Endothelial cell of umbilical vein (primary cell): ENCODE results near the gene RCAN1. TPM values are rescaled to one million over a fixed set of nuclear protein-coding genes. Genes with fewer than 3 reads are reported as not detected.

ENCODE experiments used
- BruUV-seq: library from RNA; stranded (reverse); fragments of 400-500 nt; replicated peaks from 2 replicates; lab custom pipeline; 2021; lab: Mats Ljungman, UMichigan
- CTCF ChIA-PET: fragments of 300-600, 350-600 bp; sonication (Branson Sonifier 250); formaldehyde crosslinking; loops from one replicate; lab custom pipeline; 2021; ENCODE audit warnings: antibody characterized with exemption, inconsistent platforms; lab: Charles Lee
- POLR2A ChIA-PET: fragments of 300-600, 350-600 bp; sonication (Branson Sonifier 250); formaldehyde crosslinking; loops from one replicate; lab custom pipeline; 2021; ENCODE audit warnings: antibody characterized with exemption, inconsistent platforms; lab: Charles Lee
- DNase-seq: peaks from one replicate; pipeline ENCODE4 v3.0.0-alpha.2; 2011; ENCODE audit warnings: low read depth, low spot score
- FAIRE-seq: peaks from 2 replicates; lab custom pipeline; 2011; peaks lifted over from hg19 to GRCh38; lab: Jason Lieb, UNC
- H2AFZ ChIP-seq: 2 replicates; pipeline ENCODE4 v1.6.0; 2012; ENCODE audit warnings: low read depth, low read length, control low read depth, inconsistent platforms
- H3K27ac ChIP-seq: 2 replicates; pipeline ENCODE4 v1.5.1; 2011; ENCODE audit warnings: low read depth, mild to moderate bottlenecking, control low read depth, low read length, moderate library complexity; ENCODE audit not compliant: insufficient read depth
- H3K27me3 ChIP-seq, 2 experiments: 2 replicates each; pipeline versions ENCODE4 v1.6.0 to v1.6.1; 2011; ENCODE audit warnings: low read length in 2 of 2, mixed read lengths in 1 of 2; ENCODE audit not compliant: control insufficient read depth in 2 of 2, insufficient read depth in 2 of 2
- H3K36me3 ChIP-seq, 2 experiments: 2 replicates in 1 of 2; 3 replicates in 1 of 2; pipeline ENCODE4 v1.5.1; 2011; ENCODE audit warnings: low read length in 2 of 2, mild to moderate bottlenecking in 1 of 2, moderate library complexity in 1 of 2; ENCODE audit not compliant: control insufficient read depth in 2 of 2, insufficient read depth in 2 of 2; ENCODE audit errors: extremely low read depth in 1 of 2
- H3K4me1 ChIP-seq: 3 replicates; pipeline ENCODE4 v1.5.1; 2011; ENCODE audit warnings: mild to moderate bottlenecking, low read length; ENCODE audit not compliant: control insufficient read depth, insufficient read depth; ENCODE audit errors: extremely low read depth
- H3K4me2 ChIP-seq: 2 replicates; pipeline ENCODE4 v1.6.1; 2011; ENCODE audit warnings: low read length, control low read depth, mixed read lengths; ENCODE audit not compliant: insufficient read depth
- H3K4me3 ChIP-seq, 3 experiments: fragments of 200-600 bp in 1 of 3; sonication (generic), shearing (Covaris generic) in 1 of 3; replicated peaks in 1 of 3; 2 replicates each; pipeline ENCODE4 v1.5.1; 2011 to 2016; ENCODE audit warnings: control low read depth in 3 of 3, low read length in 3 of 3, mild to moderate bottlenecking in 2 of 3, inconsistent platforms in 1 of 3, low read depth in 1 of 3, moderate library complexity in 1 of 3; ENCODE audit not compliant: insufficient read depth in 1 of 3
- H3K79me2 ChIP-seq: 2 replicates; pipeline ENCODE4 v1.6.0; 2012; ENCODE audit warnings: low read length, inconsistent platforms; ENCODE audit not compliant: control insufficient read depth, insufficient read depth
- H3K9ac ChIP-seq: replicated peaks from 2 replicates; pipeline ENCODE3; 2011; ENCODE audit warnings: low read length, control low read depth; ENCODE audit not compliant: insufficient read depth; ENCODE audit errors: extremely low read depth
- H3K9me1 ChIP-seq: replicated peaks from 3 replicates; pipeline ENCODE4 v1.6.0; 2011; ENCODE audit warnings: mild to moderate bottlenecking, low read length; ENCODE audit not compliant: control insufficient read depth, insufficient read depth; ENCODE audit errors: extremely low read depth
- H3K9me3 ChIP-seq: replicated peaks from 2 replicates; pipeline ENCODE4 v1.5.1; 2012; ENCODE audit warnings: low read length, inconsistent platforms; ENCODE audit not compliant: control insufficient read depth, insufficient read depth
- H4K20me1 ChIP-seq: replicated peaks from 2 replicates; pipeline ENCODE3; 2011; ENCODE audit warnings: mild to moderate bottlenecking, low read length; ENCODE audit not compliant: control insufficient read depth, insufficient read depth; ENCODE audit errors: extremely low read depth
- CTCF ChIP-seq, 2 donors: IDR thresholded peaks; 1 replicate in 1 of 2; 2 replicates in 1 of 2; pipeline ENCODE4 v1.5.1; 2011; ENCODE audit warnings: low read length in 2 of 2, mild to moderate bottlenecking in 2 of 2, moderate library complexity in 2 of 2, control low read depth in 1 of 2, inconsistent platforms in 1 of 2, low read depth in 1 of 2; ENCODE audit not compliant: insufficient read depth in 1 of 2; ENCODE audit errors: extremely low read depth in 1 of 2
- EZH2 ChIP-seq: IDR thresholded peaks from 2 replicates; pipeline ENCODE4 v1.6.1; 2012; ENCODE audit warnings: borderline replicate concordance, low read depth, mild to moderate bottlenecking, moderate library complexity, low read length, inconsistent platforms; ENCODE audit not compliant: severe bottlenecking
- FOS ChIP-seq: IDR thresholded peaks from 2 replicates; pipeline ENCODE4 v1.6.1; 2011; ENCODE audit warnings: mild to moderate bottlenecking, low read length, moderate library complexity, borderline replicate concordance; ENCODE audit not compliant: insufficient read depth
- GATA2 ChIP-seq: IDR thresholded peaks from 2 replicates; pipeline ENCODE4 v1.7.0; 2011; ENCODE audit warnings: low read depth, mild to moderate bottlenecking, moderate library complexity, mixed read lengths, low read length; ENCODE audit not compliant: insufficient read length, insufficient read depth
- JUN ChIP-seq: IDR thresholded peaks from 2 replicates; pipeline ENCODE4 v1.6.1; 2011; ENCODE audit warnings: borderline replicate concordance, low read depth; ENCODE audit not compliant: insufficient read length, insufficient read depth
- MAX ChIP-seq: IDR thresholded peaks from 2 replicates; pipeline ENCODE4 v1.6.1; 2011; ENCODE audit not compliant: insufficient read depth, insufficient read length
- MYC ChIP-seq: IDR thresholded peaks from one replicate; pipeline ENCODE4 v1.6.1; 2011; ENCODE audit warnings: mild to moderate bottlenecking, low read depth, low read length
- POLR2A ChIP-seq: IDR thresholded peaks from 2 replicates; pipeline ENCODE4 v1.6.1; 2012; ENCODE audit warnings: low read depth, mild to moderate bottlenecking, control low read depth, low read length
- POLR2AphosphoS5 ChIP-seq: IDR thresholded peaks from 2 replicates; pipeline ENCODE4 v1.6.1; 2012; ENCODE audit warnings: low read depth, mild to moderate bottlenecking, control low read depth, low read length, moderate library complexity; ENCODE audit not compliant: insufficient read depth
- dilution Hi-C: fragments of 300-500 bp; cut with MboI; formaldehyde crosslinking; loops from one replicate; pipeline ENCODE4 v1.15.0; 2019; ENCODE audit warnings: low sequenced_read_pairs; ENCODE audit not compliant: extremely low pct_ligation_motif_present
- intact Hi-C: fragments of 100-400 bp; cut with micrococcal nuclease; formaldehyde crosslinking; loops from one replicate; pipeline ENCODE4 v1.10.0; 2022
- polyA plus RNA-seq, 4 experiments: library from polyadenylated mRNA; depleted of rRNA in 3 of 4; stranded (reverse) in 3 of 4; unstranded in 1 of 4; fragments of >200 nt; gene quantifications; 2 replicates each; pipeline versions ENCODE4 v1.2.1 to v1.2.3, GENCODE V29; 2011 to 2012; ENCODE audit warnings: missing spikeins in 1 of 4
- total RNA-seq: library from RNA; stranded (reverse); gene quantifications from 2 replicates; pipeline ENCODE4 v1.2.3, GENCODE V29; 2021

The RCAN1 gene
- total and polyA plus RNA-seq, 2 donors (not counting 3 experiments of a cell fraction or from before 2014, with no cell fraction given) = 9.7 to 16.5 TPM

GRCh38 chr21:34540206-34540605 lies 74.7 kb downstream of the RCAN1 start:
- no peaks in the 10 kb centered on the region for H3K9me3 ChIP-seq
- no peak for DNase-seq
- ChIA-PET POLR2A (no interaction called here), CTCF (interaction anchor here (1.6 to 6.9 kb wide), 4 partner anchors 13 to 43 kb away, joined by 4 to 113 read pairs (median 10); partner anchors contain the start of gene KCNE1)
- H4K20me1 ChIP-seq = no peaks in the 10 kb centered on the region
- no peaks in the 10 kb centered on the region for H3K9me1 ChIP-seq
- no peak overlapping the region for H3K4me3 ChIP-seq
- H3K79me2 ChIP-seq = no peaks in the 10 kb centered on the region
- TF ChIP-seq POLR2AphosphoS5 (no peak), FOS (no peak), MYC (no peak), MAX (no peak), JUN (no peak), CTCF (IDR thresholded peaks at IDR 0.05; ENCODE audit: extremely low read depth in 1 of 2, insufficient read depth in 1 of 2, low read depth in 1 of 2, low read length in 2 of 2) (no peak), EZH2 (no peak), GATA2 (no peak), POLR2A (no peak)
- no peaks in the 10 kb centered on the region for H3K27me3 ChIP-seq
- dilution Hi-C loops (no loop called here), intact Hi-C loops (no loop called here)
- H3K36me3 ChIP-seq = no peaks in the 10 kb centered on the region
- no peak for FAIRE-seq
- H2AFZ ChIP-seq = no peak overlapping the region
- no TSS peak for BruUV-seq
- H3K27ac ChIP-seq = no peak overlapping the region
- no peak overlapping the region for H3K9ac ChIP-seq
- H3K4me1 ChIP-seq = no peaks in the 10 kb centered on the region
- no peak overlapping the region for H3K4me2 ChIP-seq
